Measurements from ENCODE around the gene OR6N1.

GRCh38 chr1:158818560-158818959 is 46.6 kb upstream of the OR6N1 start:
- TF ChIP-seq POLR2AphosphoS5 (IDR thresholded peaks at IDR 0.05; ENCODE audit: low read depth, low read length) (no peak), CTCF (IDR thresholded peaks at IDR 0.05 in 2 of 3, conservative IDR thresholded peaks at IDR 0.05 in 1 of 3; ENCODE audit: borderline replicate concordance in 1 of 3, insufficient read depth in 1 of 3, low read depth in 2 of 3, low read length in 2 of 3) (no peak), EZH2phosphoT487 (IDR thresholded peaks at IDR 0.05; ENCODE audit: borderline replicate concordance) (no peak), REST (IDR thresholded peaks at IDR 0.05; ENCODE audit: low read depth) (no peak), POLR2A (IDR thresholded peaks at IDR 0.05; ENCODE audit: borderline replicate concordance, extremely low read depth, insufficient read depth, insufficient read length) (no peak), SIN3A (IDR thresholded peaks at IDR 0.05; ENCODE audit: low read depth) (no peak), EZH2 (IDR thresholded peaks at IDR 0.05) (no peak), MAX (IDR thresholded peaks at IDR 0.05) (no peak), EGR1 (IDR thresholded peaks at IDR 0.05; ENCODE audit: low read depth) (no peak), JUND (IDR thresholded peaks at IDR 0.05) (no peak), CEBPB (IDR thresholded peaks at IDR 0.05; ENCODE audit: low read depth) (no peak), SRF (IDR thresholded peaks at IDR 0.05; ENCODE audit: low read depth) (no peak), CBX3 (IDR thresholded peaks at IDR 0.05; ENCODE audit: low read depth) (no peak)
